Liver (tissue), 9 donors: ENCODE measurements around the gene CNGA3. TPM values are rescaled to one million over a fixed set of nuclear protein-coding genes. Genes with fewer than 3 reads are reported as not detected.
"Not testable (repeated sequence)": the region's sequence is repeated elsewhere in the genome, so short reads cannot be mapped to it uniquely, and the experiment has no call there.

Experiments used
- DNase-seq: peaks from one replicate; pipeline ENCODE4 v3.0.0-alpha.2; 2017; ENCODE audit warnings: low spot score
- H3K27ac ChIP-seq, 2 donors: one replicate each; pipeline ENCODE4 v1.7.0; 2013; ENCODE audit warnings: inconsistent platforms in 2 of 2, low read length in 2 of 2, control low read depth in 1 of 2, low read depth in 1 of 2, mild to moderate bottlenecking in 1 of 2
- H3K27me3 ChIP-seq, 4 donors: one replicate each; pipeline versions ENCODE4 v1.6.1 to v1.7.0; 2013; ENCODE audit warnings: low read length in 3 of 4, inconsistent platforms in 1 of 4, mild to moderate bottlenecking in 1 of 4, moderate library complexity in 1 of 4; ENCODE audit not compliant: control insufficient read depth in 4 of 4, insufficient read depth in 4 of 4
- H3K36me3 ChIP-seq, 4 donors: one replicate each; pipeline versions ENCODE4 v1.6.1 to v1.7.0; 2013; ENCODE audit warnings: low read length in 3 of 4, mild to moderate bottlenecking in 3 of 4, low read depth in 1 of 4, moderate library complexity in 1 of 4; ENCODE audit not compliant: control insufficient read depth in 4 of 4, insufficient read depth in 3 of 4
- H3K4me1 ChIP-seq, 4 donors: one replicate each; pipeline versions ENCODE4 v1.6.1 to v1.7.0; 2013; ENCODE audit warnings: low read length in 3 of 4, mild to moderate bottlenecking in 3 of 4, moderate library complexity in 1 of 4; ENCODE audit not compliant: control insufficient read depth in 4 of 4, insufficient read depth in 4 of 4
- H3K4me3 ChIP-seq, 3 donors: one replicate each; pipeline versions ENCODE4 v1.6.1 to v1.7.0; 2013; ENCODE audit warnings: low read length in 3 of 3, control low read depth in 1 of 3, low read depth in 1 of 3, mild to moderate bottlenecking in 1 of 3
- H3K9ac ChIP-seq, 2 donors: one replicate each; pipeline ENCODE4 v1.7.0; 2013; ENCODE audit warnings: low read length in 2 of 2, mild to moderate bottlenecking in 2 of 2, moderate library complexity in 2 of 2, control low read depth in 1 of 2, low read depth in 1 of 2
- H3K9me3 ChIP-seq, 4 donors: one replicate each; pipeline versions ENCODE4 v1.6.1 to v1.7.0; 2013; ENCODE audit warnings: low read length in 3 of 4; ENCODE audit not compliant: control insufficient read depth in 4 of 4
- ATF3 ChIP-seq: IDR thresholded peaks from 2 replicates; pipeline ENCODE4 v1.6.1; 2016; ENCODE audit warnings: antibody characterized with exemption
- CTCF ChIP-seq: fragments of 150-350 bp; IDR thresholded peaks from 2 replicates; pipeline ENCODE4 v1.5.1; 2017; ENCODE audit warnings: improper control_type of control experiment, low read depth, low read length; ENCODE audit not compliant: missing input control
- EGR1 ChIP-seq, 2 donors: IDR thresholded peaks; 2 replicates each; pipeline ENCODE4 v1.6.1; 2016 to 2018; ENCODE audit warnings: antibody characterized with exemption in 2 of 2, low read depth in 2 of 2
- FOXA1 ChIP-seq: IDR thresholded peaks from 2 replicates; pipeline ENCODE4 v1.6.1; 2016; ENCODE audit warnings: antibody characterized with exemption
- FOXA2 ChIP-seq: IDR thresholded peaks from 2 replicates; pipeline ENCODE4 v1.6.1; 2016; ENCODE audit warnings: antibody characterized with exemption
- GABPA ChIP-seq, 2 donors: IDR thresholded peaks in 1 of 2; conservative IDR thresholded peaks in 1 of 2; 2 replicates each; pipeline ENCODE4 v1.6.1; 2016; ENCODE audit warnings: antibody characterized with exemption in 2 of 2, mild to moderate bottlenecking in 1 of 2, moderate library complexity in 1 of 2
- HNF4A ChIP-seq, 2 donors: conservative IDR thresholded peaks; 2 replicates each; pipeline ENCODE4 v1.6.1; 2016; ENCODE audit warnings: antibody characterized with exemption in 2 of 2, mild to moderate bottlenecking in 2 of 2
- HNF4G ChIP-seq: IDR thresholded peaks from 2 replicates; pipeline ENCODE4 v1.6.1; 2016; ENCODE audit warnings: antibody characterized with exemption
- JUND ChIP-seq, 2 donors: IDR thresholded peaks; 2 replicates each; pipeline ENCODE4 v1.6.1; 2016; ENCODE audit warnings: antibody characterized with exemption in 2 of 2
- MAX ChIP-seq: IDR thresholded peaks from 2 replicates; pipeline ENCODE4 v1.6.1; 2016; ENCODE audit warnings: antibody characterized with exemption
- NR2F2 ChIP-seq: IDR thresholded peaks from 2 replicates; pipeline ENCODE4 v1.6.1; 2016; ENCODE audit warnings: antibody characterized with exemption
- RAD21 ChIP-seq, 2 donors: IDR thresholded peaks; 2 replicates each; pipeline ENCODE4 v1.6.1; 2016; ENCODE audit warnings: antibody characterized with exemption in 2 of 2, mild to moderate bottlenecking in 2 of 2
- REST ChIP-seq: IDR thresholded peaks from 2 replicates; pipeline ENCODE4 v1.6.1; 2016; ENCODE audit warnings: antibody characterized with exemption, mild to moderate bottlenecking
- RXRA ChIP-seq, 2 donors: IDR thresholded peaks; 2 replicates each; pipeline ENCODE4 v1.6.1; 2017 to 2018; ENCODE audit warnings: antibody characterized with exemption in 2 of 2, mild to moderate bottlenecking in 1 of 2
- SP1 ChIP-seq: IDR thresholded peaks from 2 replicates; pipeline ENCODE4 v1.6.1; 2018; ENCODE audit warnings: antibody characterized with exemption, mild to moderate bottlenecking
- TAF1 ChIP-seq: conservative IDR thresholded peaks from 2 replicates; pipeline ENCODE4 v1.6.1; 2016; ENCODE audit warnings: antibody characterized with exemption, mild to moderate bottlenecking
- YY1 ChIP-seq: IDR thresholded peaks from 2 replicates; pipeline ENCODE4 v1.6.1; 2016; ENCODE audit warnings: antibody characterized with exemption, mild to moderate bottlenecking
- ZBTB33 ChIP-seq: IDR thresholded peaks from 2 replicates; pipeline ENCODE4 v1.6.1; 2016; ENCODE audit warnings: antibody characterized with exemption
- WGBS: extraction: QIAGEN DNeasy Blood & Tissue Kit; methylation state at CpG from one replicate; pipeline ENCODE4 v1.1.7; 2013; 5-methylcytosine and 5-hydroxymethylcytosine counted together
- polyA plus RNA-seq, 2 donors: library from polyadenylated mRNA; stranded (reverse) in 1 of 2; unstranded in 1 of 2; fragments of 200-250 nt in 1 of 2; fragments of >200 nt in 1 of 2; fragmentation: Nextera tagmentation in 1 of 2; extraction: Ambion mirVana in 1 of 2; gene quantifications; one replicate each; pipeline versions ENCODE4 v1.2.1 to v1.2.3, GENCODE V29; 2013 to 2015
- total RNA-seq, 2 donors: library from RNA; depleted of rRNA; stranded (reverse); fragments of >200 nt; gene quantifications; one replicate each; pipeline ENCODE4 v1.2.3, GENCODE V29; 2014
- donor health status: healthy.
- donor health status: healthy.
- donor health status: healthy.
- donor health status: healthy.
- donor health status: healthy.

CNGA3 gene
- total and polyA plus RNA-seq, 4 donors, result not detected

- Histone ChIP-seq H3K4me3 (no peak overlapping the region), H3K36me3 (no peaks in the 10 kb centered on the region), H3K9me3 (peaks cover 7 to 14% (median 9%) of the 10 kb centered on the region in 4 donors), H3K27me3 (no peaks in the 10 kb centered on the region), H3K9ac (no peak overlapping the region), H3K4me1 (no peaks in the 10 kb centered on the region), H3K27ac (no peak overlapping the region)
- 45% methylated on average over 3 of the region's 3 CpGs for WGBS
- DNase-seq, result no peak
- TF ChIP-seq ZBTB33, result no peak
- TF ChIP-seq YY1, result no peak
- no peak for TF ChIP-seq FOXA2
- no peak for TF ChIP-seq HNF4G
- no peak for TF ChIP-seq HNF4A (conservative IDR thresholded peaks at IDR 0.05)
- TF ChIP-seq TAF1, result no peak
- TF ChIP-seq ATF3, result no peak
- no peak for TF ChIP-seq CTCF
- no peak for TF ChIP-seq FOXA1
- TF ChIP-seq RXRA (IDR thresholded peaks at IDR 0.05), result no peak
- no peak for TF ChIP-seq GABPA (IDR thresholded peaks at IDR 0.05 in 1 of 2, conservative IDR thresholded peaks at IDR 0.05 in 1 of 2)
- TF ChIP-seq MAX, result no peak
- TF ChIP-seq EGR1 (IDR thresholded peaks at IDR 0.05; ENCODE audit: low read depth in 2 of 2), result no peak
Measured at GRCh38 chr2:98317214-98317613, 29.0 kb upstream of the CNGA3 start.

- H3K27me3 ChIP-seq, H3K4me1 ChIP-seq, DNase-seq, H3K36me3 ChIP-seq, H3K4me3 ChIP-seq, H3K9ac ChIP-seq, H3K27ac ChIP-seq: not testable (repeated sequence)
- H3K9me3 ChIP-seq, result peaks cover 7 to 23% (median 9%) of the 10 kb centered on the region in 4 donors
- WGBS, result 93% methylated on average over 3 of the region's 3 CpGs
Measured at GRCh38 chr2:98320171-98320570, 26.1 kb upstream of the CNGA3 start.

- no peak for DNase-seq
- Histone ChIP-seq H3K27ac (no peak overlapping the region), H3K4me1 (no peaks in the 10 kb centered on the region), H3K36me3 (no peaks in the 10 kb centered on the region), H3K4me3 (no peak overlapping the region), H3K27me3 (no peaks in the 10 kb centered on the region), H3K9me3 (peaks cover 8 to 30% (median 11%) of the 10 kb centered on the region in 4 donors), H3K9ac (no peak overlapping the region)
- WGBS, result 66% methylated on average over 2 of the region's 2 CpGs
- TF ChIP-seq SP1 (no peak), JUND (IDR thresholded peaks at IDR 0.05) (no peak), FOXA2 (no peak), HNF4G (no peak), TAF1 (no peak), REST (no peak), NR2F2 (no peak), RXRA (IDR thresholded peaks at IDR 0.05) (no peak), GABPA (IDR thresholded peaks at IDR 0.05 in 1 of 2, conservative IDR thresholded peaks at IDR 0.05 in 1 of 2) (no peak), RAD21 (IDR thresholded peaks at IDR 0.05) (no peak), ATF3 (no peak), YY1 (no peak), MAX (no peak)
Measured at GRCh38 chr2:98324181-98324580, 22.1 kb upstream of the CNGA3 start.
